GM21360 (cell line): ENCODE data around the gene FBXO24.

Source experiments
- ATAC-seq: cut with Tn5 transposase; IDR thresholded peaks from one replicate; pipeline ENCODE4 v1.9.1; 2021; ENCODE audit warnings: mild to moderate bottlenecking, moderate library complexity; ENCODE audit not compliant: unreplicated experiment

The FBXO24 gene

GRCh38 chr7:100574362-100575205 lies 11.5 kb upstream of the FBXO24 start:
- no peak for ATAC-seq

GRCh38 chr7:100575206-100575631 lies 10.9 kb upstream of the FBXO24 start:
- ATAC-seq, result no peak

GRCh38 chr7:100575746-100576383 lies 10.3 kb upstream of the FBXO24 start:
- no peak for ATAC-seq

DNA sequence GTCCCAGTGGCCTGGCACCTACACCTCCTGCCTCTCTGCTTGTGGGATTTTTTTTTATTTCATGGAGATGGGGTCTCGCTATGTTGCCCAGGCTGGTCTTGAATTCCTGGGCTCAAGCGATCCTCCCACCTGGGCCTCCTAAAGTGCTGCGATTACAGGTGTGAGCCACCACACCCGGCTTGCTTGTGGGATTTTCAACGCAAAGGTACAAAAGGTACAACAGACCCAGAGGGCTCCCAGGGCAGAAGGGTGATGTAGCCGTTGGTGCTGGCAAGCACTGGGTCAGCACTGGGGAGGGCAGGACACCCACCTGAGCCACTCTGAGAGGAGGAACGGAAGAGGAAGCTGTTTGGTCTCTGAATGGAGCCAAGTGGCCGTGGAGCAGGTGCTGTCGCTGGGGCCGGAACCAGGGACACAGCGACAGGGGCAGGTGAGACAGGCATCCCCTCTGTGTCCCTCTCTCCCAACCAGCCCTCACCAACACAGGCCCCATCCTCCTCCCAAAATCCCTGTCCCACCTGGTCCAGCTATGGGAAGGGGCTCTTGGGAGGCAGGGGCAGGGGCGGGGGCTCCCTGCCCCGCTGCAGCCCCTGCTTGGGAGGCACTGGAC lies 9.6 kb upstream of the FBXO24 start:
- ATAC-seq, result no peak

GRCh38 chr7:100577103-100577502 lies 9.0 kb upstream of the FBXO24 start:
- no peak for ATAC-seq

- no peak for ATAC-seq
Observed at GRCh38 chr7:100577507-100577906, 8.6 kb upstream of the FBXO24 start.

- ATAC-seq, result no peak
Observed at GRCh38 chr7:100578246-100579183, 7.6 kb upstream of the FBXO24 start.

- no peak for ATAC-seq
Observed at GRCh38 chr7:100580466-100581283, 5.5 kb upstream of the FBXO24 start.

- no peak for ATAC-seq
Observed at GRCh38 chr7:100582041-100582579, 4.0 kb upstream of the FBXO24 start.

GRCh38 chr7:100582650-100583049 lies 3.5 kb upstream of the FBXO24 start:
- ATAC-seq, result no peak

- no peak for ATAC-seq
Observed at GRCh38 chr7:100583132-100584053, 2.7 kb upstream of the FBXO24 start.

GRCh38 chr7:100584054-100584682 lies 2.0 kb upstream of the FBXO24 start:
- no peak for ATAC-seq

GRCh38 chr7:100584683-100585510 lies 1.2 kb upstream of the FBXO24 start:
- ATAC-seq, result no peak

GRCh38 chr7:100585511-100586265 lies 440 bp upstream of the FBXO24 start, which contains the start of gene LRCH4:
TSS of gene LRCH4 (minus strand) at chr7:100586129. CDS start at chr7:100586100, 29 bp downstream.
- ATAC-seq, result peak; percentile 20

GRCh38 chr7:100588438-100588837 lies 2.3 kb downstream of the FBXO24 start:
- ATAC-seq, result no peak

- ATAC-seq, result no peak
Observed at GRCh38 chr7:100589341-100589947, 3.3 kb downstream of the FBXO24 start.
